Natural killer cell treated with Interleukin-12 subunit alpha and Interleukin-12 subunit beta and Interleukin-15 and Interleukin-18, amount 100 ng/mL, for 72 hours (primary cell): ENCODE measurements around the gene STRN. TPM values are rescaled to one million over a fixed set of nuclear protein-coding genes. Genes with fewer than 3 reads are reported as not detected.
A peak's percentile ranks its signal among the peaks of the same experiment; 100 is the strongest.
"Not testable (repeated sequence)": the region's sequence is repeated elsewhere in the genome, so short reads cannot be mapped to it uniquely, and the experiment has no call there.

Experiments used
- ATAC-seq, 2 donors: fragments of 150-1000 bp; cut with Tn5 transposase in 1 of 2; sonication (Bioruptor Pico), chemical (Tn5 transposase) in 1 of 2; 2 replicates each; pipeline ENCODE4 v1.10.0; 2021
- DNase-seq: peaks from one replicate; pipeline ENCODE4 v3.0.0; 2022; ENCODE audit warnings: low spot score
- H3K27ac Mint-ChIP-seq, 2 donors: 1 replicate in 1 of 2; 2 replicates in 1 of 2; pipeline ENCODE4 v1.8.0; 2022; ENCODE audit warnings: mixed read lengths in 2 of 2, mild to moderate bottlenecking in 1 of 2, moderate library complexity in 1 of 2
- H3K27me3 Mint-ChIP-seq, 2 donors: 1 replicate in 1 of 2; 2 replicates in 1 of 2; pipeline ENCODE4 v1.8.0; 2022; ENCODE audit warnings: mixed read lengths in 2 of 2
- H3K36me3 Mint-ChIP-seq: one replicate; pipeline ENCODE4 v1.8.0; 2022; ENCODE audit warnings: mixed read lengths
- H3K4me1 Mint-ChIP-seq, 2 donors: 1 replicate in 1 of 2; 2 replicates in 1 of 2; pipeline ENCODE4 v1.8.0; 2022; ENCODE audit warnings: low read depth in 2 of 2, mixed read lengths in 2 of 2, mild to moderate bottlenecking in 1 of 2
- H3K4me3 Mint-ChIP-seq: one replicate; pipeline ENCODE4 v1.8.0; 2022; ENCODE audit warnings: mixed read lengths
- H3K9me3 Mint-ChIP-seq: 2 replicates; pipeline ENCODE4 v1.8.0; 2022; ENCODE audit warnings: mixed read lengths
- total RNA-seq, 2 donors: library from RNA; stranded (reverse); gene quantifications; one replicate each; pipeline ENCODE4 v1.2.3, GENCODE V29; 2022

Gene STRN
- total RNA-seq, 2 donors from 2014 or later: 25.3 to 36.0 TPM

DNA sequence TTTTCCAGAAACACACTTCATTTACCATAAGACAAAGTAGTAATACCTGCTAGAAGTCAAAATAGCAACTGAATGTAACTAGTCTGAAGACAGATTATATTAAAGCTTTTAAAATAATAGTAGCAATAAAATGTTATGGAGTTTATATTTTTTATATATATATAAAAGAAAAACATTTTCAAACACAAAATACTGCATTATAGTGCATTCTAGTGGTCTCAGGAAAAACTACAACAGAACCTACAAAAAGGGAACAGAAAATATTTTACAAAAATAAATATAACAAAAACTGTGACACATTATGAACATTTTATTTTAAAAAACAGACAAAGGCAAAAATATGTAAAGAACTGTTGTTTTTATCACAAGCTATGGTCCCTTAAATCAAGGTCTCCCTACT lies 48.0 kb downstream of the STRN start:
- Mint-ChIP-seq H3K9me3 (no peaks in the 10 kb centered on the region), H3K4me1 (peaks cover 7 to 12% of the 10 kb centered on the region in 2 donors), H3K4me3 (no peak overlapping the region), H3K27ac (no peak overlapping the region), H3K36me3 (no peaks in the 10 kb centered on the region), H3K27me3 (no peaks in the 10 kb centered on the region)
- no peak for DNase-seq
- ATAC-seq: no peak

DNA sequence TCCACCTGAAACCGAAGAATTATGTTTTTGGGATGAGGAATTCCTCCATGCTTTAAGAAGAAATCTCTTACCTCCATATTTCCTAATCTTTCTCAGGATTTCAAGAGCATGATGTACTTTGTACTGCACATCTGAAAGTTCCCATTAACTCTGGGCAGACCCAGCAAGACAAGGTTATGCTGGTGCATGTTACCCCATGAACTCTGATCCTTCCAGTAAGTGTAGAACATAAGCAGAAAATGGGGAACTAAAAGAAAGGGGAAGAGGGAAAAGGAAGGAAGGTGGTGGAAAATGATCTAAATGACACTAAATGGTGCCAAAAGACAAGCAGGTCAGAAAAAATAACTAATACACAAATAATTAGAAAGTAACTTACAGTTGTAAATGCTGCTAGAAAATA lies 50.7 kb downstream of the STRN start:
- Mint-ChIP-seq H3K9me3 (no peaks in the 10 kb centered on the region), H3K36me3 (no peaks in the 10 kb centered on the region), H3K4me1 (peaks cover 0 to 3% of the 10 kb centered on the region in 2 donors), H3K4me3 (no peak overlapping the region), H3K27me3 (no peaks in the 10 kb centered on the region), H3K27ac (no peak overlapping the region)
- DNase-seq: no peak
- ATAC-seq: no peak

DNA sequence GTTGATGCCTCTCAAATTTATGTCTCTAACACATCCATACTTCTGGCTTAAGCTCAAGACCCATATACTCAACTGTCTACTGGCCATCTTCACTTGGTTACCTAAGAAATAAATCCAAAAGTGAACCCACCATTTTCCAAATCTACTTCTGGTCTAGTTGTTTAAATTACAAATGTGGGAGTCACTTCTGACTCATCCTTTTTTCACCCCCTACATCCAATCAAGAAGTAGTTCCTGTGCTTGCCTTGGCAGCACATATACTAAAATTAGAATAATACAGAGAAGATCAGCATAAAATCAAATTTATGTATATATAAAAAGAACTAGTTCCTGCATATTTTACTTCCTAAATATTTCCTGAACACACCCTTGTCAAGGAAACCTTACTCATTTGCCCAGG lies 53.6 kb downstream of the STRN start:
- ATAC-seq (no peak), DNase-seq (no peak)
- H3K4me3 Mint-ChIP-seq: no peak overlapping the region
- H3K4me1 Mint-ChIP-seq: peaks cover 3 to 6% of the 10 kb centered on the region in 2 donors
- no peaks in the 10 kb centered on the region for H3K9me3 Mint-ChIP-seq
- H3K36me3 Mint-ChIP-seq: no peaks in the 10 kb centered on the region
- H3K27ac Mint-ChIP-seq: no peak overlapping the region
- H3K27me3 Mint-ChIP-seq: no peaks in the 10 kb centered on the region

DNA sequence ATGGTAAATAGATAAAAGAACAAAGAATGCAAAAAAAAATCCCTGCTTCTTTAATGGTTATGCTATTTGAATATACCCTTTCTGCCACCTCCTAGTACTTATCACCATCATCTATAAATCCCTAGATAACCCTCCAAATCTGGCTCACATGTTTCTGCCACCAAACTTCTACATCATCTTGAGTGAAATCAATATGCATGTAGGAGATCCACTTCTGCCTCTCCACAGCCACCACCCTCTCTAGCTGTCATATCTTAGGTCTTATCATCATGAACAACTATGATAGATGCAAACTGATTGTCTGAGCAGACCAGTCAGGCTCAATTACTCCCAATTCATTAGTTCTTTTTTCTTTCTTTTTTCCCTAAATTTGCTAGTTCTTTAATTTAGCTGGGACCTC lies 55.3 kb downstream of the STRN start:
- Mint-ChIP-seq H3K4me3 (no peak overlapping the region), H3K36me3 (no peaks in the 10 kb centered on the region), H3K9me3 (no peaks in the 10 kb centered on the region), H3K27ac (no peak overlapping the region), H3K27me3 (no peaks in the 10 kb centered on the region), H3K4me1 (peaks cover 3 to 6% of the 10 kb centered on the region in 2 donors)
- DNase-seq (no peak), ATAC-seq (no peak)

DNA sequence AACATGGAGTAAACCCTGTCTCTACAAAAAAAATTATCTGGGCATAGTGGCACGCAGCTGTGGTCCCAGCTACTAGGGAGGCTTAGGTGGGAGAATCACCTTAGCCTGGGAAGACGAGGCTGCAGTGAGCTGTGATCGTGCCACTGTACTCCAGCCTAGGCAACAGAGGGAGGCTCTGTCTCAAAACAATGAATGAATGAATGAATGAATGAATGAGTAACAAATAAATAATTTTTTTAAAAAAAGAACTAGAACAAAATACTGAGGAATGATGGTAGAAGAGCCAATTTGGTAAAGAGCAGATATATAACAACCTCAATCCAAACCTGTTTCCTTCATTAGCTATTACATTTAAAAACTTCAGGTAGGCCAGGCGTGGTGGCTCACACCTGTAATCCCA lies 60.1 kb downstream of the STRN start:
- Mint-ChIP-seq H3K4me3 (no peak overlapping the region), H3K4me1 (peaks cover 3 to 6% of the 10 kb centered on the region in 2 donors), H3K36me3 (no peaks in the 10 kb centered on the region), H3K27ac (no peak overlapping the region), H3K9me3 (no peaks in the 10 kb centered on the region), H3K27me3 (no peaks in the 10 kb centered on the region)
- no peak for ATAC-seq
- DNase-seq: no peak

DNA sequence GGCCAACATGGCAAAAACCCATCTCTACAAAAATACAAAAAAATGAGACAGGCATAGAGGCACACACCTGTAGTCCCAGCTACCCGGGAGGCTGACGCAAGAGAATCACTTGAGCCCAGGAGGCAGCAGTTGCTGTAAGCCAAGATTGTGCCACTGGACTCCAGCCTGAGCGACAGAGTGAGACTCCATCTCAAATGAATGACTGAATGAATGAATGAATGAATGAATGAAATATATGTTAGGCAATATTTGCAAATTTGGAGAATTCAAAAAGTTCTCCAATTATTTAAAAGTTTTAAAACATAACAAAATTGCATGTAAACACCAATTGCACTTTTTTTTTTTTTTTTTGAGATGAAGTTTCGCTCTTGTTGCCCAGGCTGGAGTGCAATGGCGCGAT lies 61.7 kb downstream of the STRN start:
- Mint-ChIP-seq H3K4me3 (no peak overlapping the region), H3K4me1 (peaks cover 3 to 6% of the 10 kb centered on the region in 2 donors), H3K9me3 (no peaks in the 10 kb centered on the region), H3K27ac (no peak overlapping the region), H3K27me3 (no peaks in the 10 kb centered on the region), H3K36me3 (no peaks in the 10 kb centered on the region)
- ATAC-seq: no peak
- DNase-seq: no peak

DNA sequence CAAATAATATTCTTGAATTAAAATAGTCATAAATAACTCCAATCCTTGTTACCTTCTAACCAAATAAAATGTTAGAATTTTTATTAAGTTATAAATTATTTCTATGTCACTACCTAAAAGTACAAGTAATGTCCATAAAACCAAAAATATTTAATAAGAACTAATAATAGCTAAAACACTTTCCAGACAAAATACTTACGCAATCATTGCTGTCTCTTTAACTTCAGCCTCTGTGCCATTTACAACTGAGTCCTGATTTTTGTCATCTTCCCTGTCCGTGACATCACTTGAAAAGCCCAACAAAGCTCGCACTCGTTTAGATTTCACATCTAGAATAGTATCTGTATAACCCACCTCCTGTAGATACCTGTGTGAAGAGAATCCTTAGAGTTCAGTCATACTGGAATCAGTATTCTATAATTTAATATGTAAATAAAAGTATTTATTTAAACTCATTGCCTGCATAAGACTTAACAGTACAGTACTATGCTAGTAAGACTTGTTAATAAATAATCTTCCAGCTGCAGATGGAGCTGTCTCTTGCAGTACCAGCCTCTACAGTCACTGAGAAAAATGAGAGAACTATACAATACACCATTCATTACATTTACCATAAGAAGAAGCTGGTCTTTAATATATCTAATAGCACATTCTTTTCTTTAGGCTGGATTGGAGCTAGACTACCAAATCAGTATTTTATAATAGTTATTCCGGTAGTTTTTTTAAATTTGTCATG lies 63.8 kb downstream of the STRN start:
- no peaks in the 10 kb centered on the region for H3K4me1 Mint-ChIP-seq
- no peaks in the 10 kb centered on the region for H3K36me3 Mint-ChIP-seq

DNA sequence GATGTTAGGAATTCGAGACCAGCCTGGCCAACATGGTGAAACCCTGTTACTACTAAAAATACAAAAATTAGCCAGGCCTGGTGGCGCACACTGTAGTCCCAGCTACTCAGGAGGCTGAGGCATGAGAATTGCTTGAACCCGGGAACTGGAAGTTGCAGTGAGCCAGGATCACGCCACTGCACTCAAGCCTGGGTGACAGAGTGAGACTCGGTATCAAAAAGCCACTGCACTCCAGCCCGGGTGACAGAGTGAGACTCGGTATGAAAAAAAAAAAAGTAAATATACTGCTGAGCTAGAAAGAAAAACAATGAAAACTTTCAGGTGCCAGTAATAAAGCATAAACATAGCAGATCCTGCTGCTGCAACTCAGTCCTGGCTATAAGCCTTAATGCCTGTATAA lies 73.5 kb downstream of the STRN start:
- no peaks in the 10 kb centered on the region for H3K27me3 Mint-ChIP-seq
- H3K4me1 Mint-ChIP-seq: peaks cover 5 to 6% of the 10 kb centered on the region in 2 donors
- no peaks in the 10 kb centered on the region for H3K9me3 Mint-ChIP-seq
- H3K4me3 Mint-ChIP-seq: no peak overlapping the region
- no peak for DNase-seq
- no peak for ATAC-seq
- no peak overlapping the region for H3K27ac Mint-ChIP-seq
- H3K36me3 Mint-ChIP-seq: peaks cover 6% of the 10 kb centered on the region

More for the DNA sequence above, 63.8 kb downstream of the STRN start:
- no peak overlapping the region for H3K4me3 Mint-ChIP-seq
- H3K27me3 Mint-ChIP-seq: no peaks in the 10 kb centered on the region
- ATAC-seq (no peak), DNase-seq (no peak)
- no peak overlapping the region for H3K27ac Mint-ChIP-seq
- H3K9me3 Mint-ChIP-seq: no peaks in the 10 kb centered on the region

DNA sequence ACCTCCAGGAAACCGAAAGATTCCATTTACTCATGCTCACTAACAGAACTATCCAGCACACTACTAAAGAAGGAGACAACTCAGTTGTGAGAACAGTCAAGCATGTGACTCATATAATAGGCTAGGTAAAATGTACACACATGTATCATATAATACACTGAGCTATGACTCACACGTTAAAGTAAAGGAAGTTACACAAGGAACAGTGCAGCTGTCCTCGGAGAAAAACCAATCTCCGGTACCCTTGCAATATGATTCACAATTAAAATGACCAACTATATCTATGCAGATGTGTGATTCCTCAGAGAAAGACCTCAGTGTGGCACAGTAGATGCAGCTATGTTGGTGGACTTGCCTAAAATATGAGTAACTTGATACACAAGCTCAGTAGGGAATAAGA lies 76.5 kb downstream of the STRN start:
- Mint-ChIP-seq H3K27ac (peak overlapping the region in 1 of 2 donors; percentile 46), H3K4me3 (peak overlapping the region; percentile 40), H3K27me3 (no peaks in the 10 kb centered on the region), H3K4me1 (peaks cover 5 to 6% of the 10 kb centered on the region in 2 donors), H3K36me3 (peaks cover 7% of the 10 kb centered on the region), H3K9me3 (no peaks in the 10 kb centered on the region)
- ATAC-seq (peak; percentile 71 to 99), DNase-seq (no peak)

DNA sequence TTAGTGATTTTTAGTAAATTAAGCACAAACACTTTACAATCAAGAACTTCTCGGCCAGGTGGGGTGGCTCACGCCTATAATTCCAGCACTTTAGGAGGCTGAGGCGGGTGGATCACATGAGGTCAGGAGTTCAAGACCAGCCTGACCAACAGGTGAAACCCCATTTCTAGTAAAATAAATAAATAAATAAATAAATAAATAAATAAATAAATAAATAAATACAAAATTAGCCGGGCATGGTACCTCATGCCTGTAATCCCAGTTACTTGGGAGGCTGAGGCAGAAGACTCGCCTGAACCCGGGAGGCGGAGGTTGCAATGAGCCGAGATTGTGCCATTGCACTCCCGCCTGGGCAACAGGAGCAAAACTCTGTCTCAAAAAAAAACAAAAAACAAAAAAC lies 79.2 kb downstream of the STRN start:
- H3K27me3 Mint-ChIP-seq, DNase-seq, H3K4me3 Mint-ChIP-seq, H3K4me1 Mint-ChIP-seq, H3K36me3 Mint-ChIP-seq, H3K9me3 Mint-ChIP-seq, ATAC-seq, H3K27ac Mint-ChIP-seq: not testable (repeated sequence)

DNA sequence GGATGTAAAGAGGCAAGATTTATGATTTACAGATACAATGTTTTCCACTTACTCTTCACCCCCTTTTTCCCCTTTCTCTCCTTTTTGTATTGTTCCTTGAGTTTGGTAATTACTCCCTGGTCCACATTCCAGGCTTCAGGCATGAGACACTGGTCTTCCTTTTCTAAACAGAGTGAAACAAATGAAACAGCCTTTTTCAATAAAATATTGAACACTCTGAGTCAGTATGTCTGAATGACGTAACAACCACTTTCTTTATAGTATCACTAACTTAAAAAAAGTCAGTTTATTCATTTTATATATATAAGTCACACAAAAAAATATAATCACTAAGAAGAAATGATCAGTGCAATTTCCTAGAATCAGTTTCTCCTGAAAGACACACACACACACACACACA lies 79.7 kb downstream of the STRN start:
- Mint-ChIP-seq H3K36me3 (peaks cover 7% of the 10 kb centered on the region), H3K27ac (no peak overlapping the region), H3K27me3 (no peaks in the 10 kb centered on the region), H3K9me3 (no peaks in the 10 kb centered on the region), H3K4me1 (peaks cover 5 to 6% of the 10 kb centered on the region in 2 donors), H3K4me3 (no peak overlapping the region)
- DNase-seq (no peak), ATAC-seq (no peak)

DNA sequence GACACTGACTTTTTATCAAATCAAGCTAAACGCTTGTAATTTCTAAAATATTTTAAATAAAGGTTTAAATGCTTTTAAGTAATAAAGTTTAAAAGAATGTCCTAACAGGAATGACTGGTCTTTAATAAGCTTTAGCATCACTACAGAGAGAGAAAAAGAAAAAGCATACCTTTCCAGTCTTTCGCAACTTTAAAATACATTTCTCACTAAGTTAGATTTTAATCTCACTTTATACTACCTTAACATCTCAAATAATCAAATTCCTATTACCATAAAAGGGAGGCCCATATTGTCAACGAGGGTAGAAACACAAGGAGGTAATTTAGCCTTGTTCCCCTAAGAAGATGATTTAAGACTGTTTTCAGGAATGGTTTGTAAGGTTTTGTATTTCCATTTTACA lies 80.7 kb downstream of the STRN start:
- Mint-ChIP-seq H3K4me1 (peaks cover 5 to 6% of the 10 kb centered on the region in 2 donors), H3K9me3 (no peaks in the 10 kb centered on the region), H3K27me3 (no peaks in the 10 kb centered on the region), H3K4me3 (no peak overlapping the region), H3K27ac (no peak overlapping the region), H3K36me3 (peaks cover 7% of the 10 kb centered on the region)
- DNase-seq: no peak
- no peak for ATAC-seq

DNA sequence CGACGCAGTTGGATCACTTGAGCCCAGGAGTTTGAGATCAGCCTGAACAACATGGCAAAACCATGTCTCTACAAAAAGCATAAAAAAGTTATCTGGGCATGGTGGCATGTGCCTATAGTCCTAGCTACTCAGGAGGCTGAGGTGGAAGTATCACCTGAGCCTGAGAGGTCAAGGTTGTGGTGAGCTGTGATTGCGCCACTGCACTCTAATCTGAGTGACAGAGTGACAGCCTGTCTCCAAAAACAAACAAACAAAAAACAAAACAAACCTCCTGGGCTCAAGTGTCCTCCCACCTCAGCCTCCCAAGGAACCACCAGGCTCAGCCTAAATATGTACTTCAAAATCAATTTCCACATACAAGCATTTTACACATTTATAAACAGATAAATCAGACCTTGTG lies 83.8 kb downstream of the STRN start:
- no peaks in the 10 kb centered on the region for H3K4me1 Mint-ChIP-seq
- ATAC-seq: no peak
- no peak overlapping the region for H3K4me3 Mint-ChIP-seq
- no peaks in the 10 kb centered on the region for H3K27me3 Mint-ChIP-seq
- H3K9me3 Mint-ChIP-seq: no peaks in the 10 kb centered on the region
- DNase-seq: no peak
- H3K36me3 Mint-ChIP-seq: no peaks in the 10 kb centered on the region
- H3K27ac Mint-ChIP-seq: no peak overlapping the region

DNA sequence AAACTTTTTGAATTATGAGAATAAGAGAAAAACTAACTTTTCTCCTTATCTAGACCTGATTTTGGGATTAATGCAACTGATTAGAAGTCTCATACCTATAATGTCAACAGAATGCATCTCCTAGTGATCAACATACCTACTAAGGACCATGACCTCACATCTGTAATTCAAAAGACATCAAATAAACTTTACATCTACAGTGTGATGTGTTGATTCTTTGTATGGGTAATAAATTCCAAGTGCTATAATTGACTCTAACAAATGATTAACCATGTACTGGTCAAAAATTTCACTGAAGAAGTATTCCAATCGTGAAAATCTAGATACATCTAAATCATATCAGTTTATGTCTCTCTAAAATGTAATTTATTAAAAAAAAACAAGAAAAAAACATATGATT lies 84.5 kb downstream of the STRN start:
- no peaks in the 10 kb centered on the region for H3K9me3 Mint-ChIP-seq
- ATAC-seq (no peak), DNase-seq (no peak)
- H3K27me3 Mint-ChIP-seq: no peaks in the 10 kb centered on the region
- no peaks in the 10 kb centered on the region for H3K4me1 Mint-ChIP-seq
- H3K4me3 Mint-ChIP-seq: no peak overlapping the region
- H3K27ac Mint-ChIP-seq: no peak overlapping the region
- H3K36me3 Mint-ChIP-seq: no peaks in the 10 kb centered on the region

DNA sequence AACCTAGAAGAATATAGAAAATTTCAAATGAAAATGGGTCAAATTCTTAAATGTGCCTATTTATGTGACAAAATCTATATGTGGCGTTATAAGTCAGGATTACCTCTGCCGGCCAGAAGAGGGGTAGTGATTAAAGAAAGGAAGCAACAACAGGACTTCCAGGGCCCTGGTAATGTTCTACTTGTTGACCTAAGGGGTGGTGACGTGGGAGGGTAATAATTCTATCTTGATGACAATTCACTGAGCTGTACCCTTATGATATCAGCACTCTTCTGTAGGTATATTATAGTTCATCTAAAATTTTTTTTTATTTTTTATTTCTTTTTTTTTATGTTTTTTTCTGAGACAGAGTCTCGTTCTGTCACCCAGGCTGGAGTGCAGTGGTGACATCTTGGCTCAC lies 87.9 kb downstream of the STRN start:
- ATAC-seq (no peak), DNase-seq (no peak)
- Mint-ChIP-seq H3K36me3 (peaks cover 17% of the 10 kb centered on the region), H3K27ac (no peak overlapping the region), H3K4me3 (no peak overlapping the region), H3K4me1 (no peaks in the 10 kb centered on the region), H3K9me3 (no peaks in the 10 kb centered on the region), H3K27me3 (no peaks in the 10 kb centered on the region)
